Body of pancreas (tissue), 4 donors: ENCODE data around the gene RASL12. TPM values are rescaled to one million over a fixed set of nuclear protein-coding genes. Genes with fewer than 3 reads are reported as not detected.

ENCODE experiments used
- ATAC-seq: fragments of 150-250 bp; one replicate; pipeline ENCODE4 v1.9.1; 2016
- DNase-seq, 4 donors: peaks; one replicate each; pipeline ENCODE4 v3.0.0-alpha.2; 2019
- H3K27ac ChIP-seq, 4 donors: fragments of 200-600 bp; sonication (generic); 1 replicate in 3 of 4; 2 replicates in 1 of 4; pipeline versions ENCODE4 v1.5.1 to v1.6.1; 2016 to 2019; ENCODE audit warnings: mild to moderate bottlenecking in 1 of 4, mixed read lengths in 1 of 4, moderate library complexity in 1 of 4
- H3K27me3 ChIP-seq, 2 donors: fragments of 200-600 bp; sonication (generic); one replicate each; pipeline ENCODE4 v1.6.0; 2016; ENCODE audit warnings: mild to moderate bottlenecking in 1 of 2
- H3K36me3 ChIP-seq, 2 donors: fragments of 200-600 bp; sonication (generic); replicated peaks in 1 of 2; 2 replicates each; pipeline ENCODE4 v1.5.1; 2016; ENCODE audit warnings: low read depth in 2 of 2; ENCODE audit not compliant: insufficient read depth in 1 of 2
- H3K4me1 ChIP-seq: fragments of 200-600 bp; sonication (generic); one replicate; pipeline ENCODE4 v1.6.0; 2016
- H3K4me3 ChIP-seq, 2 donors: fragments of 200-600 bp; sonication (generic); 1 replicate in 1 of 2; 2 replicates in 1 of 2; pipeline ENCODE4 v1.5.1; 2016 to 2019
- H3K9me3 ChIP-seq, 3 donors: fragments of 200-600 bp; sonication (generic); 1 replicate in 2 of 3; 2 replicates in 1 of 3; pipeline ENCODE4 v1.5.1; 2016
- POLR2A ChIP-seq, 3 donors: fragments of 450-650 bp; IDR thresholded peaks; one replicate each; pipeline ENCODE4 v1.6.1; 2016; ENCODE audit warnings: antibody characterized with exemption in 3 of 3, mild to moderate bottlenecking in 2 of 3
- whole genome bisulfite sequencing, 2 donors: methylation state at CpG; one replicate each; pipeline ENCODE4 v1.1.5; 2017; 5-methylcytosine and 5-hydroxymethylcytosine counted together
- intact Hi-C: fragments of 100-400 bp; cut with DNase I; formaldehyde crosslinking; loops from one replicate; pipeline ENCODE4 v1.15.1; 2023
- total RNA-seq, 2 donors: library from RNA; depleted of rRNA; stranded (reverse); fragments of >200 nt; gene quantifications; one replicate each; pipeline ENCODE4 v1.1.0, GENCODE V29; 2016
- TF ChIP-seq, protein P1 (sequence below), 7 experiments: fragments of 450-650 bp in 4 of 7; fragments of 200-600 bp in 3 of 7; sonication (generic) in 3 of 7; IDR thresholded peaks; one replicate each; pipeline ENCODE4 v1.5.1; 2016 to 2019; ENCODE audit warnings: antibody characterized with exemption in 7 of 7

The RASL12 gene
- total RNA-seq, 2 donors from 2014 or later, result 3.1 to 4.6 TPM

DNA sequence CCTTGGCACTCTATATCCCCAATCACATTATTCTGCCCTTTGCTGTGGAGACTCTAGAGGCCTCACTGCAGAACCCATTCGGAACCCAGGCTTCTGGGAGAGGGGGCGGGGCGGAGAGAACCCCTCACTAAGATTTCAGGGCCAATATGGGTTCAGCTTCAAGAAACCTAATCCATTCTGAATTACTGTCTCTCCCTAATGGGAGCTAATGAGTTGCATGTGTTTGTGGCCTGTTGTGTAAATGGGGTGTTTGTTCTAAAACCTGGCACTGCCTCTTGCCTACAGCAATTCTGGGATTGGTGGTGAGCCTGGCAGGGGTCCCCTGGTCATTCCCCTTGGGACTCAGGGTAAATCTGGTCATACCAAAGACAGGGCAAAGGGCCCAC, 605 bp upstream of the RASL12 start:
- no peak for DNase-seq
- TF ChIP-seq, protein P1, sequence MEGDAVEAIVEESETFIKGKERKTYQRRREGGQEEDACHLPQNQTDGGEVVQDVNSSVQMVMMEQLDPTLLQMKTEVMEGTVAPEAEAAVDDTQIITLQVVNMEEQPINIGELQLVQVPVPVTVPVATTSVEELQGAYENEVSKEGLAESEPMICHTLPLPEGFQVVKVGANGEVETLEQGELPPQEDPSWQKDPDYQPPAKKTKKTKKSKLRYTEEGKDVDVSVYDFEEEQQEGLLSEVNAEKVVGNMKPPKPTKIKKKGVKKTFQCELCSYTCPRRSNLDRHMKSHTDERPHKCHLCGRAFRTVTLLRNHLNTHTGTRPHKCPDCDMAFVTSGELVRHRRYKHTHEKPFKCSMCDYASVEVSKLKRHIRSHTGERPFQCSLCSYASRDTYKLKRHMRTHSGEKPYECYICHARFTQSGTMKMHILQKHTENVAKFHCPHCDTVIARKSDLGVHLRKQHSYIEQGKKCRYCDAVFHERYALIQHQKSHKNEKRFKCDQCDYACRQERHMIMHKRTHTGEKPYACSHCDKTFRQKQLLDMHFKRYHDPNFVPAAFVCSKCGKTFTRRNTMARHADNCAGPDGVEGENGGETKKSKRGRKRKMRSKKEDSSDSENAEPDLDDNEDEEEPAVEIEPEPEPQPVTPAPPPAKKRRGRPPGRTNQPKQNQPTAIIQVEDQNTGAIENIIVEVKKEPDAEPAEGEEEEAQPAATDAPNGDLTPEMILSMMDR (IDR thresholded peaks at IDR 0.05), result no peak
- TF ChIP-seq POLR2A (IDR thresholded peaks at IDR 0.05), result no peak
- Histone ChIP-seq H3K36me3 (no peaks in the 10 kb centered on the region), H3K4me3 (no peak overlapping the region), H3K4me1 (peaks cover 6% of the 10 kb centered on the region), H3K27ac (no peak overlapping the region), H3K9me3 (no peaks in the 10 kb centered on the region), H3K27me3 (peaks cover 0 to 13% of the 10 kb centered on the region in 2 donors)
- ATAC-seq, result no peak
- intact Hi-C loops, result no loop called here
- 79 to 89% methylated on average over 3 of the region's 3 CpGs for WGBS, 2 donors

- DNase-seq (no peak), ATAC-seq (no peak)
- H3K4me3 ChIP-seq, result no peak overlapping the region
- peaks cover 6% of the 10 kb centered on the region for H3K4me1 ChIP-seq
- no peaks in the 10 kb centered on the region for H3K36me3 ChIP-seq
- no peak for TF ChIP-seq POLR2A (IDR thresholded peaks at IDR 0.05)
- TF ChIP-seq, protein P1 (IDR thresholded peaks at IDR 0.05), result no peak
- no peak overlapping the region for H3K27ac ChIP-seq
- H3K9me3 ChIP-seq, result no peaks in the 10 kb centered on the region
- peaks cover 0 to 13% of the 10 kb centered on the region in 2 donors for H3K27me3 ChIP-seq
- WGBS, 2 donors, result 20 to 29% methylated on average over 8 of the region's 8 CpGs
- intact Hi-C loops, result no loop called here
These were observed 510 bp downstream of the RASL12 start for GRCh38 chr15:65067317-65067644.

DNA sequence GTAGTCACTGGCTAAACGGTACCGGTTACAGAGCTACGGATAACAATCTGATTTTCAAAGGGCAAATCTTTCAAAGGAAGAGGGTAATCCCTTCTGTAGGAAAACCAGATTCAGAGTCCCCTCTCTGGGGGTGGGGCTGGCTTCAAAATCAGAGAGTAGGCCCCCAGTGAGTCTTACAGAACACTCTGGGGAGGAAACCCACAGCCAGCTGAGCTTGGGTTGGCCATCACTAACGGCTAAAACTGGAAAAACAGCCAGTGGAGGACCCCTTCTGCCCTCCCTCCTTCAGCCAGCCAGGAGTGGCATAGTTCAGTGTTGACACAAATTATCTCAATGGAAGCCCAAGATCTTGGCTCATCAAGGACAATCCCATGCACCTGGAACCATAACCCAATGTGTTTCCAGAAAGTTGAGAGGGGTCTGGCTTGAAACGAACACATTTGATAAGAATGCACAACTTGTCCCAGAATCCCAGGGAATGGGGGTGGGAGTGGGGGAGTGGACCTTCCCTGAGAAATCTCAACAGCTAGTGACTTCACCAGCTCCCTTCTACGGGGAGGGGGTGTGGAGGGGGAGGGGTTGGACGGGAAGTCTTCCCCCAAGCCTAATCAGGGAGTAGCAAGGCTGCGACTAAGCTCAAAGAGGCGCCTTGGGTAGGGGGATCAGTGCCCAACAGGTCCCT, 1.0 kb downstream of the RASL12 start:
- no peak overlapping the region for H3K27ac ChIP-seq
- TF ChIP-seq, protein P1 (IDR thresholded peaks at IDR 0.05), result no peak
- TF ChIP-seq POLR2A (IDR thresholded peaks at IDR 0.05), result no peak
- DNase-seq (no peak), ATAC-seq (no peak)
- H3K4me3 ChIP-seq, result no peak overlapping the region
- no peaks in the 10 kb centered on the region for H3K9me3 ChIP-seq
- H3K4me1 ChIP-seq, result peaks cover 6% of the 10 kb centered on the region
- peaks cover 0 to 13% of the 10 kb centered on the region in 2 donors for H3K27me3 ChIP-seq
- intact Hi-C loops, result no loop called here
- no peaks in the 10 kb centered on the region for H3K36me3 ChIP-seq
- WGBS, 2 donors, result 40 to 53% methylated on average over 9 of the region's 9 CpGs

GRCh38 chr15:65066001-65066634, 1.7 kb downstream of the RASL12 start:
- no peak overlapping the region for H3K27ac ChIP-seq
- WGBS, 2 donors, result 74 to 79% methylated on average over 3 of the region's 3 CpGs
- no peak overlapping the region for H3K4me3 ChIP-seq

More at GRCh38 chr15:65066001-65066634, 1.7 kb downstream of the RASL12 start:
- Histone ChIP-seq H3K9me3 (no peaks in the 10 kb centered on the region), H3K4me1 (peaks cover 6% of the 10 kb centered on the region), H3K27me3 (peaks cover 0 to 13% of the 10 kb centered on the region in 2 donors), H3K36me3 (no peaks in the 10 kb centered on the region)
- DNase-seq (no peak), ATAC-seq (no peak)
- no peak for TF ChIP-seq POLR2A (IDR thresholded peaks at IDR 0.05)
- TF ChIP-seq, protein P1 (IDR thresholded peaks at IDR 0.05), result no peak
- intact Hi-C loops, result no loop called here
